Measurements from ENCODE around the gene ATF7.

GRCh38 chr12:53578783-53579182 lies 47.4 kb downstream of the ATF7 start:
- TF ChIP-seq CTCF (IDR thresholded peaks at IDR 0.05; ENCODE audit: extremely low read depth in 1 of 2, insufficient read depth in 1 of 2, low read depth in 1 of 2, low read length in 2 of 2) (no peak), EZH2 (IDR thresholded peaks at IDR 0.05; ENCODE audit: borderline replicate concordance, low read depth, low read length, severe bottlenecking) (no peak), POLR2A (IDR thresholded peaks at IDR 0.05; ENCODE audit: low read depth, low read length) (no peak), POLR2AphosphoS5 (IDR thresholded peaks at IDR 0.05; ENCODE audit: insufficient read depth, low read depth, low read length) (no peak), MYC (IDR thresholded peaks at IDR 0.05; ENCODE audit: low read depth, low read length) (no peak), JUN (IDR thresholded peaks at IDR 0.05; ENCODE audit: borderline replicate concordance, insufficient read depth, insufficient read length, low read depth) (no peak), MAX (IDR thresholded peaks at IDR 0.05; ENCODE audit: insufficient read depth, insufficient read length) (no peak), FOS (IDR thresholded peaks at IDR 0.05; ENCODE audit: borderline replicate concordance, insufficient read depth, low read length) (no peak)
